Natural killer cell treated with Interleukin-12 subunit alpha and Interleukin-12 subunit beta and Interleukin-15 and Interleukin-18, amount 100 ng/mL, for 72 hours (primary cell): Measurements from ENCODE around the gene NOP9. TPM values are rescaled to one million over a fixed set of nuclear protein-coding genes. Genes with fewer than 3 reads are reported as not detected.

ENCODE experiments used
- ATAC-seq, 2 donors: fragments of 150-1000 bp; cut with Tn5 transposase in 1 of 2; sonication (Bioruptor Pico), chemical (Tn5 transposase) in 1 of 2; 2 replicates each; pipeline ENCODE4 v1.10.0; 2021
- DNase-seq: peaks from one replicate; pipeline ENCODE4 v3.0.0; 2022; ENCODE audit warnings: low spot score
- H3K27ac Mint-ChIP-seq, 2 donors: 1 replicate in 1 of 2; 2 replicates in 1 of 2; pipeline ENCODE4 v1.8.0; 2022; ENCODE audit warnings: mixed read lengths in 2 of 2, mild to moderate bottlenecking in 1 of 2, moderate library complexity in 1 of 2
- H3K27me3 Mint-ChIP-seq, 2 donors: 1 replicate in 1 of 2; 2 replicates in 1 of 2; pipeline ENCODE4 v1.8.0; 2022; ENCODE audit warnings: mixed read lengths in 2 of 2
- H3K36me3 Mint-ChIP-seq: one replicate; pipeline ENCODE4 v1.8.0; 2022; ENCODE audit warnings: mixed read lengths
- H3K4me1 Mint-ChIP-seq, 2 donors: 1 replicate in 1 of 2; 2 replicates in 1 of 2; pipeline ENCODE4 v1.8.0; 2022; ENCODE audit warnings: low read depth in 2 of 2, mixed read lengths in 2 of 2, mild to moderate bottlenecking in 1 of 2
- H3K4me3 Mint-ChIP-seq: one replicate; pipeline ENCODE4 v1.8.0; 2022; ENCODE audit warnings: mixed read lengths
- H3K9me3 Mint-ChIP-seq: 2 replicates; pipeline ENCODE4 v1.8.0; 2022; ENCODE audit warnings: mixed read lengths
- total RNA-seq, 2 donors: library from RNA; stranded (reverse); gene quantifications; one replicate each; pipeline ENCODE4 v1.2.3, GENCODE V29; 2022

The NOP9 gene
- total RNA-seq, 2 donors from 2014 or later = 38.5 to 59.0 TPM

DNA sequence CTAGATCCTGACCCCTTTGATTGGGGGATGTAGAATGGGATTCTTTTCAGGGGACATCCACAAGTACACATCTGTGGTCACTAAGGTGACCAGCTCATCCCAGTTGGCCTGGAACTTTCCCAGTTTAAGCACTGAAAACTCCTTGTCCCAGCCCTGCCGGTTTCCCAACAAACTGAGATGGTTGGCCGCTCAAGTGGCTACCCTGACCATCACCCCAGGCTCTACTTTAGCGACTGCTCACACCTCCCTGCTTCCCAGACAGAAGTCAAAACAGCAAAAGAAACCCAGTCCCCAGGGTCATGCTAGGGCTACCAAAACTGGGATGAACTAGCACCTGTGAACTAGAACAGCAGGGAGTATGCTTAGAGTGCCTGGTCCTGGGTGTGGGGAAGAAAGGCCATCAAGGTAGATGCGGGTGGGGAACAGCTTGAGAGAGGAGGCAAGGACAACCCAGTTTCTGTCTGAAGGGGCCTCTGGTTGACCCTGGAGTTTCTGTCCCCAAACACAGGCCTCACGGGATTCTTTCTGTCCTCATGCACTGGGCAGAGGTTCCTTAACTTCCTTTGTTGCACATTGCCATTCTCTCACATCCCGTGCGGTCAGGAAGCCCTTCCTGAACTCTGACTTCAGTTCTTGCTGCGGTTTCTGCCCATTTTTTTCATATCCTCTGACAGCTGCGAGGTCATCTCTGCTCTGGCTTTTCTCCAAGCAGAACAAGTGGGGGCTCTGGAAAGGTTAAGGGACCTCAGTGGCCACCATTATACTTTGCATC is 13.3 kb downstream of the NOP9 start:
- Mint-ChIP-seq H3K27me3 (no peaks in the 10 kb centered on the region), H3K4me1 (peaks cover 69 to 76% of the 10 kb centered on the region in 2 donors), H3K36me3 (peaks cover 5% of the 10 kb centered on the region), H3K9me3 (no peaks in the 10 kb centered on the region), H3K4me3 (peak overlapping the region; percentile 84), H3K27ac (peak overlapping the region; percentile 83 to 93)
- DNase-seq = no peak
- peak; percentile 39 to 52 for ATAC-seq

DNA sequence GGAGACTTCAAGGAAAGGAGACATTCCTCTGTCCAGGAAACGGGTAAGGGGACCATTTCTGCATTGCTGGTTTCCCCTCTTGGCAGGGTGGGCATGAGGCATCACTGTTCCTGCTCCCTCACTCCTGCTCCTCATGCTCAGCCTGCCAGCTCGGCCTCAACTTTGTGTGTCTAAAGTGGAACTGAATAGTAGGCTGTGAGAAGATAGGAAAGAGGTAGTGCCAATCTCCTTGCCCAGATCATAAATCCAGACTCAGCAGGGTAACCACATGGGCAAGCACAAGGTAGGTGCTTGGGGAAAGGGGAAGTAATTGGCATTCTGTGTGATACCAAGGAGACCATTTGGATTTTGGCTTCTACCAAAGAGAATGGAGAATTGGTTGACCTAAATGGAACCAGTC is 14.3 kb downstream of the NOP9 start:
- H3K27me3 Mint-ChIP-seq = peaks cover under 1 to 3% of the 10 kb centered on the region in 2 donors
- H3K4me1 Mint-ChIP-seq = peaks cover 64 to 71% of the 10 kb centered on the region in 2 donors

DNA sequence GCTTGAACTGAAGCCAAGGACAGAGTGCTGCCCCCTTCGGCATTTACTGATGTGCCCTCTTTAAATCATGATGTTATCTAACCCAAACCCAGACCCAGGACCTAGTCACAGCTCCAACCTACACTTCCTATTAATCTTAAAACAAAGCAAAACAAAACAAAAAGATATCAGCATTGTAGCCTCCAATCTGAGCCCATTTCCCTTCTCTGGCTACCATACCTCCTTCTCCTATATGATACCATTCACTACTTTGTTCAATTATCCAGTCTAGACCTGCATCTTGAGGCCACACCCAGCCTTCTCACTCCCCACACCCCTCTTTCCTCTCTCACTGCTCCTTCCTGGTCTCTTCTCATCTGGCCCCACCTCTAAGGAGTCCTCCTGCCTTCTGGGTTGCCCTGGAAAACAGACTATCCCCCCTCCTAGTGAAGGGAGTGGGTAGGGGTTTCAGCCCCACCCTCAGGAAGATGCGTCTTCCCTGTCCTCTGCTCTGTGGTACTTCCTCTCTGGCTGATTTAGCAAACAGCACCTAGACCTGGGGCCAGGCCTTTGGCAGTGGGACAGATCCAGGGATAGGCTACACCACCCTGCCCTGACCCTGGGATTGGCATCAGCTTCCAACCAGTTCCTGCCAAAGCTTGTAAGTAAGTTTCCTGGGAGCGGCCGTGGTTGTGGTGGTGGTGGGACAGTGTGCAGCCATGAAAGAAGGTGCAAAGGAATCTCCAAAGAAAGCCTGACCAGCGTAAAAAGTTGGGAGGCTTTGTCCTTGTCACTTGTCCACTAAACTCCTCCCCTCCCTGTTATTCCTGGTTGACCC is 14.9 kb downstream of the NOP9 start:
- Mint-ChIP-seq H3K9me3 (no peaks in the 10 kb centered on the region), H3K27ac (peak overlapping the region; percentile 83 to 93), H3K4me3 (peak overlapping the region; percentile 84), H3K27me3 (peaks cover 5 to 7% of the 10 kb centered on the region in 2 donors), H3K4me1 (peaks cover 57 to 64% of the 10 kb centered on the region in 2 donors), H3K36me3 (peaks cover 5% of the 10 kb centered on the region)
- DNase-seq (no peak), ATAC-seq (no peak)

More for the DNA sequence above, 14.3 kb downstream of the NOP9 start:
- peaks cover 5% of the 10 kb centered on the region for H3K36me3 Mint-ChIP-seq
- peak overlapping the region; percentile 84 for H3K4me3 Mint-ChIP-seq
- no peaks in the 10 kb centered on the region for H3K9me3 Mint-ChIP-seq
- H3K27ac Mint-ChIP-seq = peak overlapping the region; percentile 83 to 93
- ATAC-seq (no peak), DNase-seq (no peak)

DNA sequence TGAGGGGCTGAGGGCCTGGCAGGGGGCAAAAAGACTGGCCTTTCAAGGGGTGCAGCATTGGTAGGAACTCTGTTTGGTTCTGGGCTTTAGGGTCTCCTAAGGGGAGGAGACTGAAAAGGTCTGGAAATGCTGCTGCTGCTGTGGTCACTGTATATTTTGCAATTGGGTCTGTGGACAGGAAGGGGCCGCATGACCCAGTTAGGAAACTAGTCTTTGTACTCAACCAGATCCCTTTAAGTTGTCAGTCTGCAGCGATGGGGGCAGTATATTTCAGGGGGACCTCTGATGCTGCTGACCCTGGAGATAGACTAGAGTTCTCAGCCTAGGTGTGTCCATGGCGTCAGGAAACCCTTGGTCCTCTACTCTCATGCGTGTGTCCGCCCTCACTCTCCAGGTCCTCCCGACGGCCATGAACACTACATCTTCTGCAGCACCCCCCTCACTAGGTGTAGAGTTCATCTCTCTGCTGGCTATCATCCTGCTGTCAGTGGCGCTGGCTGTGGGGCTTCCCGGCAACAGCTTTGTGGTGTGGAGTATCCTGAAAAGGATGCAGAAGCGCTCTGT is 15.7 kb downstream of the NOP9 start:
- Mint-ChIP-seq H3K4me1 (peaks cover 51 to 57% of the 10 kb centered on the region in 2 donors), H3K27me3 (peaks cover 7 to 8% of the 10 kb centered on the region in 2 donors), H3K27ac (peak overlapping the region; percentile 83 to 93), H3K9me3 (no peaks in the 10 kb centered on the region), H3K4me3 (peak overlapping the region; percentile 84), H3K36me3 (peaks cover 5% of the 10 kb centered on the region)
- ATAC-seq = no peak
- no peak for DNase-seq

DNA sequence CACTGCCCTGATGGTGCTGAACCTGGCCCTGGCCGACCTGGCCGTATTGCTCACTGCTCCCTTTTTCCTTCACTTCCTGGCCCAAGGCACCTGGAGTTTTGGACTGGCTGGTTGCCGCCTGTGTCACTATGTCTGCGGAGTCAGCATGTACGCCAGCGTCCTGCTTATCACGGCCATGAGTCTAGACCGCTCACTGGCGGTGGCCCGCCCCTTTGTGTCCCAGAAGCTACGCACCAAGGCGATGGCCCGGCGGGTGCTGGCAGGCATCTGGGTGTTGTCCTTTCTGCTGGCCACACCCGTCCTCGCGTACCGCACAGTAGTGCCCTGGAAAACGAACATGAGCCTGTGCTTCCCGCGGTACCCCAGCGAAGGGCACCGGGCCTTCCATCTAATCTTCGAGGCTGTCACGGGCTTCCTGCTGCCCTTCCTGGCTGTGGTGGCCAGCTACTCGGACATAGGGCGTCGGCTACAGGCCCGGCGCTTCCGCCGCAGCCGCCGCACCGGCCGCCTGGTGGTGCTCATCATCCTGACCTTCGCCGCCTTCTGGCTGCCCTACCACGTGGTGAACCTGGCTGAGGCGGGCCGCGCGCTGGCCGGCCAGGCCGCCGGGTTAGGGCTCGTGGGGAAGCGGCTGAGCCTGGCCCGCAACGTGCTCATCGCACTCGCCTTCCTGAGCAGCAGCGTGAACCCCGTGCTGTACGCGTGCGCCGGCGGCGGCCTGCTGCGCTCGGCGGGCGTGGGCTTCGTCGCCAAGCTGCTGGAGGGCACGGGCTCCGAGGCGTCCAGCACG is 16.4 kb downstream of the NOP9 start:
- peaks cover 49 to 56% of the 10 kb centered on the region in 2 donors for H3K4me1 Mint-ChIP-seq
- H3K27me3 Mint-ChIP-seq = peaks cover 7 to 8% of the 10 kb centered on the region in 2 donors
- H3K9me3 Mint-ChIP-seq = no peaks in the 10 kb centered on the region
- peak overlapping the region; percentile 84 for H3K4me3 Mint-ChIP-seq
- no peak for ATAC-seq
- no peak for DNase-seq
- H3K27ac Mint-ChIP-seq = peak overlapping the region in 1 of 2 donors; percentile 93
- H3K36me3 Mint-ChIP-seq = peaks cover 5% of the 10 kb centered on the region

DNA sequence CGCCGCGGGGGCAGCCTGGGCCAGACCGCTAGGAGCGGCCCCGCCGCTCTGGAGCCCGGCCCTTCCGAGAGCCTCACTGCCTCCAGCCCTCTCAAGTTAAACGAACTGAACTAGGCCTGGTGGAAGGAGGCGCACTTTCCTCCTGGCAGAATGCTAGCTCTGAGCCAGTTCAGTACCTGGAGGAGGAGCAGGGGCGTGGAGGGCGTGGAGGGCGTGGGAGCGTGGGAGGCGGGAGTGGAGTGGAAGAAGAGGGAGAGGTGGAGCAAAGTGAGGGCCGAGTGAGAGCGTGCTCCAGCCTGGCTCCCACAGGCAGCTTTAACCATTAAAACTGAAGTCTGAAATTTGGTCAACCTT is 16.9 kb downstream of the NOP9 start:
- H3K36me3 Mint-ChIP-seq = peaks cover 5% of the 10 kb centered on the region
- H3K9me3 Mint-ChIP-seq = no peaks in the 10 kb centered on the region
- ATAC-seq = no peak
- no peak overlapping the region for H3K27ac Mint-ChIP-seq
- H3K4me3 Mint-ChIP-seq = no peak overlapping the region
- peaks cover 7 to 8% of the 10 kb centered on the region in 2 donors for H3K27me3 Mint-ChIP-seq
- DNase-seq = no peak
- H3K4me1 Mint-ChIP-seq = peaks cover 46 to 53% of the 10 kb centered on the region in 2 donors

DNA sequence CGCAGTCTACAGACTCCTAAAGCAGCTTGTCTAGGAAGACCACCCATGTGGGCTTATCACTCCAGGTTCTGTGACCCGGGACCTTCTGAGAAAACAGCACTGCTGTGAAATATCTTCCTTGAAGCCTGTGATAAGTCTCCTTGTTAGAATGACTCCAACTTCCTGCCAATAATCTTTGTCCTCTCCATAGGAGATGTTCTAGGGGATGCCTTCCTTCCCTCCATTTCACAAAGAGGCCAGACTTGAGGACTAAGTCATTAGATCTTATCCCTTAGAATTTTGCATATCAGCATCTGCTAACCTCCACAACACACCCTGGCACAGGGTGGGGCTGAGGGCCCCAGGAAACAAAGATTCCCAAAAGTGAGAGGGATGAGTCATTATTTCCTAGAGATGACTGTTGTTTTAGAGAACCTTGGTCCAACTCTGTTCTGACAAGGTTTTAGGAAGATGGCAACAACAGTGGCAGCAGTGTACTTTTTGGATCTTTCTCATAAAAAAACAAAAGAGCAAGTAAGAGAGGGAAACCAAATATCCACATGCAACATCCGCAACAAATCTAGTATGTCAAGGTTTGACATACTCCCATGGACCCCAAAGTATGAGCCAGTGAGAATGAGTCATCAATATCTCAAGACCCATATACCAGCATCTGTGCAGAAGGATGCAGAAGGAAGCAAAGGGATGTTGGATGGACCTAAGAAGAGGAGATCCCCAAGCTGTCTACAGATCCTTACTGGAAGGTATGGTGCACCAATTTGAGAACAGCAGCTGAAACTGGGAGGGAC is 17.7 kb downstream of the NOP9 start:
- Mint-ChIP-seq H3K36me3 (peaks cover 5% of the 10 kb centered on the region), H3K27ac (peak overlapping the region; percentile 25 to 47), H3K27me3 (peaks cover 11 to 13% of the 10 kb centered on the region in 2 donors), H3K4me3 (peak overlapping the region; percentile 21), H3K4me1 (peaks cover 39 to 45% of the 10 kb centered on the region in 2 donors), H3K9me3 (no peaks in the 10 kb centered on the region)
- no peak for DNase-seq
- no peak for ATAC-seq

DNA sequence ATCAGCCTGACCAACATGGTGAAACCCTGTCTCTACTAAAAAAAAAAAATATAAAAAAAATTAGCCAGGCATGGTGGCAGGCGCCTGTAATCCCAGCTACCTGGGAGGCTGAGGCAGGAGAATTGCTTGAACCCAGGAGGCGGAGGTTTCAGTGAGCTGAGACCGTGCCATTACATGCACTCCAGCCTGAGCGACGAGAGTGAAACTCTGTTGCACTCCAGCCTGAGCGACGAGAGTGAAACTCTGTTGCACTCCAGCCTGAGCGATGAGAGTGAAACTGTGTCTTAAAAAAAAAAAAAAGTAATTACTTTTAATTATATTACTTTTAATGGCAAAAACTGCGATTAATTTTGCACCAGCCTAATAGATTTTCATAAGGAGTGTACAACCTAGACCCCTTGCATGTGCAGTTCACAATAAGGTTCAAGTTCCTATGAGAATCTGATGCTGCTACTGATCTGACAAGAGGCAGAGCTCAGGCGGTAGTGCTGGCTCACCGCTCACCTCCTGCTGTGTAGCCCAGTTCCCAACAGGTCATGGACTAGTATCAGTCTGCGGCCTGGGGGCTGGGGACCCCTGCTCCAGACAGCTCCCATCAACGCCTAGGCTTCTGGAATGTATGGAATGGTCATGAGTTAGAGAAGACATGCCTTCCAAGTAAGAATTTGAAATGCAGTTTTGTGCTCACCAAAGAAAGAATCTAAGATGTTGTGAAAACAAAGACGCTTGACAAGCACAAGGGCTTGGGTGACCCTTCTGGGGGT is 21.7 kb downstream of the NOP9 start:
- no peak for DNase-seq
- Mint-ChIP-seq H3K27ac (no peak overlapping the region), H3K27me3 (peaks cover 15 to 17% of the 10 kb centered on the region in 2 donors), H3K4me3 (no peak overlapping the region), H3K4me1 (peaks cover 5 to 14% of the 10 kb centered on the region in 2 donors), H3K9me3 (no peaks in the 10 kb centered on the region), H3K36me3 (peaks cover 5% of the 10 kb centered on the region)
- no peak for ATAC-seq

DNA sequence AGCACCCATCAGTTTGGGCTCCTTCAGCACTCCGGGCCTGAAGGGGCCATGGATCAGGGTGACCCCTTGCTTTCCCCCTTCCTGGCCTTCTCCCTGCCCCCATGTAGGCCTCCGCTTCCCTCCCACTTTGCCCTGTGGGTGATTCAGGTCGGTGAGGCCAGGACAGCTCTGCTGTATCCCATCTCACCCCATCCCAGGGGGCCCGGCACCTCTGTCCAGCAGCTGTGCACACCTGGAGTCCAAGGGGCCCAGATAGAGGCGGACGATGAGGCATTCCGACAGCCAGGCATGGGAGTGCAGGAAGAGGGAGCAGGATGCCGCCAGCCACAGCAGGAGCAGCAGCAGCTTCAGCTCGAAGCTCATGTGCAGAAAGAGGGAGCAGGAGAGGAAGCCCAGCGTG is 23.0 kb downstream of the NOP9 start:
- H3K9me3 Mint-ChIP-seq = no peaks in the 10 kb centered on the region
- peak overlapping the region in 1 of 2 donors; percentile 47 for H3K27ac Mint-ChIP-seq
- H3K36me3 Mint-ChIP-seq = no peaks in the 10 kb centered on the region

DNA sequence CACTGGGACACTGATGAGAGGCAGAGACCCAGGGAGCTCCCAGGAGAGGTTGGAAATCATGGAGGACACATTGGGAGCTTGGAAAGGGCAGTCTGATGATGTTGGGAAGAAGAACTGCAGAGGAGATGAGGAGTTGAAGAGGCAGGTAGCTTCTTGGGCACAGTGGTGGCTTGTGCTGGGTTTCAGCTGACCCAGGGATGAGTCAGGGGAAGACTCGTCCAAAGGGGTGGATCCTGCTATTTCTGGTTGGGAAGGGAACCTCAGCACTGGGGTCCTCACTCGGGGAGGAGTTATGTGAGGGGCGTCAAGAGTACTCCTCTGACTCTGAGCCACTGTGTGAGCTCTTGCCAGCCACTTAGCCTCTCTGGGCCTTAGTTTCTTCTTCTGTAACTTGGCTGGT is 23.7 kb downstream of the NOP9 start:
- Mint-ChIP-seq H3K27me3 (peaks cover 15 to 17% of the 10 kb centered on the region in 2 donors), H3K27ac (no peak overlapping the region), H3K4me1 (peaks cover 10 to 16% of the 10 kb centered on the region in 2 donors), H3K4me3 (no peak overlapping the region), H3K36me3 (no peaks in the 10 kb centered on the region), H3K9me3 (no peaks in the 10 kb centered on the region)
- ATAC-seq = no peak
- DNase-seq = peak; percentile 39

More for the DNA sequence above, 23.0 kb downstream of the NOP9 start:
- H3K27me3 Mint-ChIP-seq = peaks cover 15 to 17% of the 10 kb centered on the region in 2 donors
- ATAC-seq = no peak
- peaks cover 9 to 15% of the 10 kb centered on the region in 2 donors for H3K4me1 Mint-ChIP-seq
- no peak overlapping the region for H3K4me3 Mint-ChIP-seq
- peak; percentile 50 for DNase-seq

DNA sequence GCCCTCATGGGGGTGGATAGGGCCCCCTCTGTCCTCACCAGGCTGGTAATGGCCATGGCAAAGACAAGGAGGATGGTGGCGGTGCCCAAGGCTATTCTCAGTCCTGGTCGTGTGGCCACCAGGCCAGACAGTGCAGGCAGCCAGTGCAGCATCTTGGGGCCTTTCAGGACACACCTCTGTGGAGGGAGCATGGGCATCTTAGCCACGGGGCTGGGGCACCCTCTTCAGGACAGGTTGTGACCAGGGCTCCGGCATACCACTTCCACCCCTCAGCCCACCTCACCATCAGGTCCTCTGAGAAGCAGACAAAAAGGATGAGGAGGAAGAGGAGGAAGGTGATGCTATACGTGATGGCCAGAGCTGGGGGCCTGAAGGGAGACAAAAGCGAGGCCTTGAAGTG is 24.4 kb downstream of the NOP9 start:
- Mint-ChIP-seq H3K9me3 (no peaks in the 10 kb centered on the region), H3K4me1 (peaks cover 17 to 23% of the 10 kb centered on the region in 2 donors)

DNA sequence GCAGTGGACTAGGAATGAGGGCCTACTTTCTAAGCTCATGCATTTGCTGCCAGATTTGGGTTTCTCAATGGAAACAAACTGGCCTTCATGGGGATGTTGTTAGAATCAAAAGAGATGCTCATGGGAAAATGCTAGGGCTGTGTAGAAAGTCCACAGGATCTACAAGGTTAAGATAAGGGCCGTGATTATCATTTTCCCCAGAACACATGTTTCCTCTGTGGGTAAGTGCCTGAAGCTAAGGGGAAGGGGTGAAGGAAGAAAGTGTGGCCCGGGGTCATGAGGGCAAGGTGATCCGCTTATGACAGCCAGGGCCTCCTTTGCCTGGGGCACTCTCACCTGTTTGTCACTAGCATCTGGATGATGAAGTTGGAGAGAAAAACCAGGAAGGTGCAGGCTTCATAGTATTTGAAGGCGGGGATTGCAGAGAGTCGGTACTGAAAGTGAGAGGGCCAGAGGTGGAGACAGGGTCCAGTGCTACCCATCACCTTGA is 25.4 kb downstream of the NOP9 start:
- Mint-ChIP-seq H3K27ac (no peak overlapping the region), H3K36me3 (no peaks in the 10 kb centered on the region), H3K27me3 (peaks cover 8 to 12% of the 10 kb centered on the region in 2 donors), H3K9me3 (no peaks in the 10 kb centered on the region), H3K4me3 (no peak overlapping the region), H3K4me1 (peaks cover 27 to 33% of the 10 kb centered on the region in 2 donors)
- ATAC-seq (no peak), DNase-seq (no peak)

More for the DNA sequence above, 24.4 kb downstream of the NOP9 start:
- DNase-seq (peak; percentile 37), ATAC-seq (no peak)
- Mint-ChIP-seq H3K27ac (no peak overlapping the region), H3K36me3 (no peaks in the 10 kb centered on the region), H3K27me3 (peaks cover 13 to 14% of the 10 kb centered on the region in 2 donors), H3K4me3 (no peak overlapping the region)
